ENCODE results near the gene ASPRV1.

GRCh38 chr2:69998761-69999160 is 37.3 kb upstream of the ASPRV1 start:
- TF ChIP-seq POLR2A (IDR thresholded peaks at IDR 0.05) (no peak), CTCF (IDR thresholded peaks at IDR 0.05) (no peak), EP300 (IDR thresholded peaks at IDR 0.05) (no peak)
